Tibial artery (tissue), 4 donors: ENCODE measurements around the gene MT3.
"Not testable (repeated sequence)": the region's sequence is repeated elsewhere in the genome, so short reads cannot be mapped to it uniquely, and the experiment has no call there.

Experiments
- DNase-seq, 2 donors: peaks; one replicate each; pipeline ENCODE4 v3.0.0-alpha.2; 2019
- H3K27ac ChIP-seq, 2 donors: fragments of 200-600 bp; sonication (generic) in 1 of 2; 1 replicate in 1 of 2; 2 replicates in 1 of 2; pipeline ENCODE4 v1.5.1; 2018 to 2019; ENCODE audit warnings: mild to moderate bottlenecking in 1 of 2
- H3K27me3 ChIP-seq, 2 donors: fragments of 200-600 bp; sonication (generic) in 1 of 2; one replicate each; pipeline versions ENCODE4 v1.5.1 to v1.6.0; 2016 to 2019
- H3K36me3 ChIP-seq, 3 donors: fragments of 200-600 bp; sonication (generic) in 2 of 3; one replicate each; pipeline ENCODE4 v1.5.1; 2016 to 2019; ENCODE audit warnings: mild to moderate bottlenecking in 2 of 3
- H3K4me1 ChIP-seq, 4 donors: fragments of 200-600 bp; sonication (generic) in 2 of 4; 1 replicate in 3 of 4; 2 replicates in 1 of 4; pipeline ENCODE4 v1.5.1; 2016 to 2019
- H3K4me3 ChIP-seq, 2 donors: fragments of 200-600 bp; sonication (generic) in 1 of 2; 1 replicate in 1 of 2; 2 replicates in 1 of 2; pipeline ENCODE4 v1.5.1; 2018 to 2019; ENCODE audit warnings: mild to moderate bottlenecking in 2 of 2
- H3K9me3 ChIP-seq, 3 donors: fragments of 200-600 bp; sonication (generic) in 1 of 3; one replicate each; pipeline ENCODE4 v1.5.1; 2016 to 2019
- CTCF ChIP-seq, 2 experiments: fragments of 200-600 bp in 1 of 2; fragments of 450-650 bp in 1 of 2; IDR thresholded peaks; one replicate each; pipeline ENCODE4 v1.5.1; 2017 to 2019; ENCODE audit warnings: antibody characterized with exemption in 2 of 2, mild to moderate bottlenecking in 1 of 2, moderate library complexity in 1 of 2
- intact Hi-C: fragments of 100-400 bp; cut with DNase I; formaldehyde crosslinking; loops from one replicate; pipeline ENCODE4 v1.15.0; 2023; ENCODE audit warnings: low total_unique reads

Gene MT3

DNA sequence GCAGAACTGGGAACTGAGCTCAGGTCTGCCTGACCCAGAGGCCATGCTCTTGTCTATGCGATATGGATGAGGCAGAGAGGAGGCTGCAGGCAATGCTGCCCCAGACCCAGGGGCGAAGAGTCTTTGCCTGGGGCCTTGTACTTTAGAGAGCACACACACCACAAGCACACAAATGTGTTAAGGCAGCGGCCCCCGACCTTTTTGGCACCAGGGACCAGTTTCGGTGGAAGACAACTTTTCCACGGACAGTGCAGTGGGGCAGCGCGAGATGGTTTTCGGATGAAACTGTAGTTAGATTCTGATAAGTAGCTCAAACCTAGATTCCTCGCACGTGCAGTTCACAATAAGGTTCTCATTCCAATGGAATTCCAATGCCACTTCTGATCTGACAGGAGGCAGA is 17.8 kb upstream of the MT3 start:
- peaks cover 0 to 1% (median 0%) of the 10 kb centered on the region in 4 donors for H3K4me1 ChIP-seq
- no peak for TF ChIP-seq CTCF (IDR thresholded peaks at IDR 0.05)
- no peak overlapping the region for H3K27ac ChIP-seq
- no peaks in the 10 kb centered on the region for H3K9me3 ChIP-seq
- intact Hi-C loops = no loop called here
- peaks cover 0 to 13% of the 10 kb centered on the region in 2 donors for H3K27me3 ChIP-seq
- H3K4me3 ChIP-seq = no peak overlapping the region
- peak in 1 of 2 donors; percentile 39 for DNase-seq
- no peaks in the 10 kb centered on the region for H3K36me3 ChIP-seq

- DNase-seq = no peak
- H3K4me1 ChIP-seq = peaks cover 0 to 9% (median 0%) of the 10 kb centered on the region in 4 donors
- no peak for TF ChIP-seq CTCF (IDR thresholded peaks at IDR 0.05)
- peaks cover 0 to 4% of the 10 kb centered on the region in 2 donors for H3K27me3 ChIP-seq
- no peaks in the 10 kb centered on the region for H3K9me3 ChIP-seq
- H3K27ac ChIP-seq = no peak overlapping the region
- intact Hi-C loops = loop anchor here (5.0 kb wide), 1 partner anchor 128 kb away; no protein-coding TSS in a partner anchor
- H3K4me3 ChIP-seq = no peak overlapping the region
- H3K36me3 ChIP-seq = no peaks in the 10 kb centered on the region
Measured at GRCh38 chr16:56574625-56575024, 14.7 kb upstream of the MT3 start.

- H3K36me3 ChIP-seq = no peaks in the 10 kb centered on the region
- H3K27ac ChIP-seq = no peak overlapping the region
- H3K27me3 ChIP-seq = no peaks in the 10 kb centered on the region
- peak; percentile 61 to 78 for DNase-seq
- H3K9me3 ChIP-seq = no peaks in the 10 kb centered on the region
- H3K4me3 ChIP-seq = no peak overlapping the region
- intact Hi-C loops = loop anchor here (5.0 kb wide), 1 partner anchor 126 kb away; no protein-coding TSS in a partner anchor
- H3K4me1 ChIP-seq = peaks cover 0 to 9% (median 0%) of the 10 kb centered on the region in 4 donors
- TF ChIP-seq CTCF (IDR thresholded peaks at IDR 0.05) = peak; percentile 57 to 73
Measured at GRCh38 chr16:56576585-56577299, 12.6 kb upstream of the MT3 start.

GRCh38 chr16:56577300-56577625 is 12.1 kb upstream of the MT3 start:
- DNase-seq = no peak
- intact Hi-C loops = loop anchor here (5.0 kb wide), 1 partner anchor 125 kb away; no protein-coding TSS in a partner anchor
- no peak overlapping the region for H3K4me3 ChIP-seq
- H3K27me3 ChIP-seq = no peaks in the 10 kb centered on the region
- peak in 1 of 2 experiments; percentile 1 for TF ChIP-seq CTCF (IDR thresholded peaks at IDR 0.05)
- no peak overlapping the region for H3K27ac ChIP-seq
- no peaks in the 10 kb centered on the region for H3K36me3 ChIP-seq
- peaks cover 0 to 9% (median 0%) of the 10 kb centered on the region in 4 donors for H3K4me1 ChIP-seq
- no peaks in the 10 kb centered on the region for H3K9me3 ChIP-seq

GRCh38 chr16:56580391-56581048 is 8.8 kb upstream of the MT3 start:
- DNase-seq = no peak
- intact Hi-C loops = no loop called here

GRCh38 chr16:56582911-56583310 is 6.4 kb upstream of the MT3 start:
- intact Hi-C loops, H3K4me3 ChIP-seq, H3K27ac ChIP-seq, H3K4me1 ChIP-seq, H3K9me3 ChIP-seq, DNase-seq, H3K36me3 ChIP-seq: not testable (repeated sequence)
- peaks cover 0 to 14% of the 10 kb centered on the region in 2 donors for H3K27me3 ChIP-seq

More at GRCh38 chr16:56580391-56581048, 8.8 kb upstream of the MT3 start:
- no peak for TF ChIP-seq CTCF (IDR thresholded peaks at IDR 0.05)
- no peak overlapping the region for H3K4me3 ChIP-seq
- no peaks in the 10 kb centered on the region for H3K27me3 ChIP-seq
- no peaks in the 10 kb centered on the region for H3K9me3 ChIP-seq
- H3K4me1 ChIP-seq = peaks cover 0 to 9% (median 0%) of the 10 kb centered on the region in 4 donors
- H3K27ac ChIP-seq = no peak overlapping the region
- no peaks in the 10 kb centered on the region for H3K36me3 ChIP-seq
